ENCODE measurements around the gene DHRS7. TPM values are rescaled to one million over a fixed set of nuclear protein-coding genes. Genes with fewer than 3 reads are reported as not detected.

DHRS7 gene
- total and polyA plus RNA-seq, 2 experiments from 2014 or later = 39.3 to 39.4 TPM

- H3K9me2 ChIP-seq (ENCODE audit: insufficient read depth) = peaks cover 9% of the 10 kb centered on the region; the same call in 1 of the 2 replicates
- peak overlapping the region; percentile 70 for H3K4me2 ChIP-seq
- no peaks in the 10 kb centered on the region; the same call in 1 of the 2 replicates for H3K36me3 ChIP-seq (ENCODE audit: insufficient read depth)
- H3K27ac ChIP-seq (ENCODE audit: low read depth) = peak overlapping the region; percentile 78
- peaks cover 22% of the 10 kb centered on the region for H3K4me1 Mint-ChIP-seq
- H3K27me3 ChIP-seq (ENCODE audit: insufficient read depth) = no peaks in the 10 kb centered on the region
- H3K9me3 Mint-ChIP-seq = no peaks in the 10 kb centered on the region
- TF ChIP-seq ZNF462 (CRISPR knock-in tag; IDR thresholded peaks at IDR 0.05) (peak; percentile 71), CREB1 (CRISPR knock-in tag; IDR thresholded peaks at IDR 0.05; ENCODE audit: low read depth) (no peak), STAT1 (IDR thresholded peaks at IDR 0.05; ENCODE audit: unreplicated experiment) (no peak), ZNF114 (CRISPR knock-in tag; IDR thresholded peaks at IDR 0.05) (no peak)
- H3K27ac Mint-ChIP-seq = peak overlapping the region; percentile 86
- H3K79me2 ChIP-seq (replicated peaks; ENCODE audit: insufficient read depth) = no peaks in the 10 kb centered on the region
- peak overlapping the region; percentile 87 for H2AFZ ChIP-seq
- DNase-seq (ENCODE audit: low spot score) (peak; percentile 35), ATAC-seq (peak; percentile 88)
- H3K4me1 ChIP-seq (ENCODE audit: insufficient read depth) = peaks cover 23% of the 10 kb centered on the region
- peaks cover 5% of the 10 kb centered on the region; the same call in 1 of the 2 replicates for H3F3A ChIP-seq (replicated peaks; ENCODE audit: low read depth)
- H3K4me3 Mint-ChIP-seq = peak overlapping the region; percentile 39; the same call in 1 of the 3 replicates
- peaks cover 3% of the 10 kb centered on the region for H3K27me3 Mint-ChIP-seq (ENCODE audit: insufficient read depth, low read depth, poor library complexity)
- peak overlapping the region; percentile 17; the same call in 1 of the 2 replicates for H3K4me3 ChIP-seq
- H4K20me1 ChIP-seq (replicated peaks; ENCODE audit: insufficient read depth) = no peaks in the 10 kb centered on the region
- H3K36me3 Mint-ChIP-seq (ENCODE audit: low read depth) = no peaks in the 10 kb centered on the region
Observed at GRCh38 chr14:60204843-60205774, 39.9 kb upstream of the DHRS7 start.
